HG03064 (cell line): Measurements from ENCODE around the gene OR4K2.
"Not testable (repeated sequence)": the region's sequence is repeated elsewhere in the genome, so short reads cannot be mapped to it uniquely, and the experiment has no call there.

Experiments
- ATAC-seq: cut with Tn5 transposase; IDR thresholded peaks from one replicate; pipeline ENCODE4 v1.9.1; 2021; ENCODE audit warnings: low read depth; ENCODE audit not compliant: unreplicated experiment

OR4K2 gene, protein sequence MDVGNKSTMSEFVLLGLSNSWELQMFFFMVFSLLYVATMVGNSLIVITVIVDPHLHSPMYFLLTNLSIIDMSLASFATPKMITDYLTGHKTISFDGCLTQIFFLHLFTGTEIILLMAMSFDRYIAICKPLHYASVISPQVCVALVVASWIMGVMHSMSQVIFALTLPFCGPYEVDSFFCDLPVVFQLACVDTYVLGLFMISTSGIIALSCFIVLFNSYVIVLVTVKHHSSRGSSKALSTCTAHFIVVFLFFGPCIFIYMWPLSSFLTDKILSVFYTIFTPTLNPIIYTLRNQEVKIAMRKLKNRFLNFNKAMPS

DNA sequence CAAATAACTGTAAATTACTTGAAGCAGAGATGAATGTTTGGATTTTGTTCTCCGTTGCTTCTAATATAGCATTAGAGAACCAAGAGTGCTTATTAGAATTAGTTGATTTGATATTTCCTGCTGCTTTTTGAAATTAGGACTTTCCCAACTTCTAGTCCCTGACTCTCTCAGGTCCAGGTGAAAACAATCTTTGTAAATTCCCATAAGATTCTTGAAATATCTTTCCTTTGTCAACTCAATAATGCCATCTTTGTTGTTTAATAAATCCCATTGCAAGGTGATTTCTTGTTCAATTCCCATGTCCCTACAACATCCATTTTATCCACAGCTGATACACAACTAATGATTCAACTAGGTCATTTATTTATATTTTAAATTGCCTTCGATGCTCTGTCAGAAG is at the start of gene OR4K2:
Gene OR4K2, plus strand, starts transcription at position 301 of the 400 bp plus-strand sequence. CDS start 1,126 bp downstream, outside the sequence.
- ATAC-seq, result no peak

- not testable (repeated sequence) for ATAC-seq
Measured at GRCh38 chr14:19827626-19828244, 47.2 kb upstream of the OR4K2 start.

- ATAC-seq, result no peak
Measured at GRCh38 chr14:19828314-19828713, 46.6 kb upstream of the OR4K2 start.

DNA sequence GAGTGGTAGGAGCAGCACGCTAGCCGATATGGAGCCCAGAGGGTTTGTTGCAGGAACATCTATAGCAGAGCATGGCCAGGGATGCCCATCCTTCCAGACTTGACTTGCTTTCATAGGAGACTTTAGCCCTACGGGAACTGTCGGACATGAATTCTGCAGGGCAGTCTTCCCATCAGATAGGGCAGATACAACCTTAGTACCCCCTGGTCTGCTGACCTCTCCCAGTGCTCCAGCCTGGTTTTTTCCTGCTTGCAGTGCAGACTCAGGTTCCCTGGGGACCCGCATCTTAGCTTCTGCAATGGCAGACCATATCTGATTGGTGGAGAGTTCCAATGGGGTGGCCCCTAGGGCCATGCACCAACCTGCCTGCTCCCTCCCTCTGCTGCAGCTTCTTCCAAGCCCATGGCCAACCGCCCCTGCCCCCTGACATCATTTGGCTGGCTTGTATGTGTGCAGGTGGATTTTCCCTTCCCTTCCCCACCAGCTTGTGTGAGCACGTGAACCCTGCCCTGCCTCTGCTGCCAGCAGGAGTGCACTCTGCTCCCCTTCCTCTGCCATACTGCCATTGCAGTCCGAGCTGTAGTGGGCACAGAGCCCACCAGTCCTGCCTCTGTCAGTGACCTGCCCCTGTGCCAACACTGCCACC is 40.6 kb upstream of the OR4K2 start:
- not testable (repeated sequence) for ATAC-seq

DNA sequence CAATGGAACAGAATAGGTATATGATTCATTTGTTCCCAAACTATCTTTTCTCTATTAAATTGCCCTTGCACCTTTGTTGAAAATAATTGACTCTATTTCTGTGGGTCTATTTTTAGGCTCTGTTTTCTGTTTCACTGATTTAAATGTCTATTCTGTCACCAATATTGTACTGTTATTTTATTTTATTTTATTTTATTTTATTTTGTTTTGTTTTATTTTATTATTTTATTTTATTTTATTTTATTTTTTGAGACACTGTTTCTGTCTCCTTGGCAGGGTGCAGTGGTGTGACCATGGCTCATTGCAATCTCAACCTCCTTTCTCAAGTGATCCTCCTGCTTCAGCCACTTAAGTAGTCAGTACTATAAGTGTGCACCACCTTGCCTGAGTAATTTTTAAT is 36.5 kb upstream of the OR4K2 start:
- ATAC-seq, result no peak

DNA sequence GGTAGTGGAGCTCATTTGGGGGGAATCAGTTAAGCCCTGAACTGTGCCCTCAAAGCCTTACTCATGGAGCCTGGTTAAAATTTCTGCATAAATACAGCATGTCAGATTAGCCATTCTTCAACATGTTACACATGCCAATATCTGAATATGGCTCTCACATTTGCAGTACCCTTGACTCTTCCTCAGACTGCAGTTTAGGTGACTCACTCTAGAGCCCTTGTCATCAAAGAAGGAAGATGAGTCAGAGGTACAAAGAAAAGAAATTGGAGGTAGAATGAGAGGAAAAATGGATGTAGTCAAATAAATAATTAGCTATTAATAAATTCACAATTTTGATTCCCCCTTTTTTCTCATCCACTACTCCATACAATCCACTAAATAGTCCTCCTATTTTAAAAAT is 23.6 kb upstream of the OR4K2 start:
- no peak for ATAC-seq

GRCh38 chr14:19866061-19866669 is 8.8 kb upstream of the OR4K2 start:
- ATAC-seq, result not testable (repeated sequence)

DNA sequence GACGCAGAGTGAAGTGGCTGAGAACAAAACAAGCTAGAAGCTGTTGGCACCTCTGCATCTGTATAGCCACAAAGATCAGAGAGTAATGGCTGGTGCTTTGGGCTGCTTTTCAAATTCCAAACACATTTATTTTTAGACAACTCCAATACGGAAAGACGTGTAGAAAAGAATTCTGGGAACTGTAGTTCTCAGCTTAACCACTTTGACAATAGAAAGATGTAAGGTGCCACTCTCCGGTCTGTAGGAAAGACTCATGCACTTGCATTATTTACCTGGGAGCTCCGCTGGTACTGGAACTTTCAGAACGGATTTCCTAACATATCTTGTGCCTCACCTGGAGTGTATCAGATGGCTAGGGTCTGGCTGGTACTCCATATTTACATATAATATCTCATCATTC is 1.8 kb upstream of the OR4K2 start:
- ATAC-seq, result no peak

- no peak for ATAC-seq
Measured at GRCh38 chr14:19878029-19878642, 3.2 kb downstream of the OR4K2 start.

DNA sequence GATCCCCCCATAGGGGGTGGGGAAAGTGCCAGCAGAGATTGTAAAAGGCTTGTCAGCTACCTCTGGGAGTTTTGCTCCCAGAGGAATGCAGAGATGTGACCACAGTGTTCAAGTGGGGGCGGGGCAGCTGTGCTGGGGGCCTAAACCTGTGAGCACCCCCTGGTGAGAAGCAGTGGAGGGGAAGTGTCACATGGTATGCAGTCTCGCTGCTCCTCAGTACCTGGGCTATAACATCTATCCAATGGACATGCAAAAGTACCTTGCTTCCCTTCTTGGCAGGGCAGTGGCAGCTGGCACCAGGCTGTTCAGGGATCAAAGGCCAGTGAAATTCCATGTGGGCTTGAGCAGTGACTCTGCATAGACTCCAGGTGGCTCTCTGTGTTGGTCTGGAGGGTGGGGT is 20.3 kb downstream of the OR4K2 start:
- no peak for ATAC-seq

DNA sequence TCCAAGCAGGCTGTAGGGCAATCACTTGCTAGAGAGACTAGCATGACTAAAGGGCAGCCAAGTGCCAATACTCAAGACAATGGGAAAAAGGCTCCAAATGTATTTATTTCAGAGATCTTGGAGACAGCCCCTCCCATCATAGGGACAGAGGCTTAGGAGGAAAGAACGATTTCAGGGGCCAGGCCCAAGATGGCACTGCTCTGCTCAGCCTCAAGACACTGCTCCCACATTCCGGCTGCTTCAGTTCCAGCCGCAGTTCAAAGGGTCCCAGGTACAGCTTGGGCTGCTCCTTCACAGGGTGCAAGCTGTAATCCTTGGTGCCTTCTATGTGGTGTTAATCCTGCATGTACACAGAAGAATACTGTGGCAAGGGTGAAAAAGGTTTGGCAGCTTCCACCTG is 26.1 kb downstream of the OR4K2 start:
- no peak for ATAC-seq

DNA sequence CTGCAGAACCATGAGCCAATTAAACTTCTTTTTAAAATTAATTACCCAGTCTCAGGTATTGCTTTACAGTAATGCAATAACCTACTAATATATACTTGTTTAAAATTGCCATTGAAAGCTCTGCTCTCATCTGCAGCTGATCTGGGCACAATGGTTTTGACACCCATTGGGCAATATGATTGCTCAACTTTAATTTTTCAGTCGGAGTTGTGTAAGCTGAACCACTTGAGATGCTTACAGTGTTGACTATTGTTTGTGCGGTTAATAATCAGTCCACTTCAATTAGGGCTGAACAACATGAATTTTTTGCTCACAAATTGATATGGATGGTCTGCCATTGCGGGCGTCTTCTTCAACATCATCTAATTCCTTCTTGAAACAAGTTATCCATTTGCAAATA is 27.5 kb downstream of the OR4K2 start:
- no peak for ATAC-seq

- ATAC-seq, result no peak
Measured at GRCh38 chr14:19906665-19907064, 31.7 kb downstream of the OR4K2 start.

DNA sequence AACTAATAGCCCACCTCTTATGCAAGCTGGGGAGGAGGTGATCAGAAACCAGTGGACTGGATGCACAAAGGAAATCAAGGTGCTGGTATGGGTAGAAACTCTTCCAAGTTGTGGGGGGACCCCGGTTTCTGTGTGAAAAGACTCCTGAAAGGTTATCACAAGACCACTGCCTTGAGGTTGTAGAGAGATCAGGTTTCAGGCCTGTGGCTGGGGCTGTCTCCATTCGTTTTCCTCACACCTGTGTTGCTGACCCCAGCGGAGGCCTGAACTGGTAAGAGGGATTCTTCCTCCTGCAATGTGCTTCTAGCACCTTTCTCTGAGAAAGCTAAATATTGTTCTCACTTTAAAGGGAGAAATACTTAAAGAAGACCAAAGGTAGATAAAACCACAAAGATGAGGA is 36.2 kb downstream of the OR4K2 start:
- no peak for ATAC-seq

- ATAC-seq, result no peak
Measured at GRCh38 chr14:19917243-19917642, 42.3 kb downstream of the OR4K2 start.

GRCh38 chr14:19917955-19918518 is 43.1 kb downstream of the OR4K2 start:
- no peak for ATAC-seq

DNA sequence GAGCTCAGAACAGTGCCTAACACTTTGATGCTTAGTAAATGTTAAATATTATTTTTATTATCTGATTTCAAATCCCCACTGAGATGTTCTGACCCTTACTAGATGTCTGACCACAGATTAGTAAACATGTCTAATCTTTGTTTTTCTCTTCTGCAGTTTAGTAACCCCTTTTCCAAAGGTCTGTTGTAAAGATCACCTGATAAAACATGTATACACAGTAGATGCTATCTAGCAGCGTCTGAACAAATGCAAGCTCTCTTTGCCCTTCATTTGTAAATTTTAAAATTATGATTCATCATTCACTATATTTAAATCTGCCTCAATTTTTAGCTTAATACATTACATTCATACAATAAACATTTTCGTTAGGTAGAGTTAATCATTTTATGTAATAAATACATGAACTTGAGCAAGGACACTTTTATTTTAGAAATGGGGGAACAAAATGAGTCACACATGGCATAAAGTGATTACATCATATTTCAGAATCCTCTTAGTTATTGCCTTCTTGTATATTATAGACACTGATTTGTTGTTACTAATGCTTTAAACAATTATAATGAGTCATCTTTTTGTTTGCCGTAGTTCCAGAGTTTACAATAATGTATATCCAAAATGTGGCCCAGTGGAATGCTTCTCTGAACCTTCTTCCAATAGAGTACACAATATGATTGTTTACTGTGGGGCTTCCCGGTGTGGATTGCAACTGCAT is 43.8 kb downstream of the OR4K2 start:
- ATAC-seq, result no peak

- no peak for ATAC-seq
Measured at GRCh38 chr14:19920021-19920657, 45.2 kb downstream of the OR4K2 start, which contains the start of gene OR4K5. OR4K5 (plus strand) TSS chr14:19920607; CDS start chr14:19920607, 0 bp downstream.

- ATAC-seq, result no peak
Measured at GRCh38 chr14:19930617-19931016, 55.7 kb downstream of the OR4K2 start, which contains the start of gene OR4K1. OR4K1 (plus strand) TSS chr14:19930917; CDS start chr14:19935667, 4,750 bp downstream.
